Measurements from ENCODE around the gene IQCH. TPM values are rescaled to one million over a fixed set of nuclear protein-coding genes. Genes with fewer than 3 reads are reported as not detected.

The IQCH gene
- total and polyA plus RNA-seq, 9 of the 15 experiments (the other 6 are each of a cell fraction or from before 2014, with no cell fraction given), result 1.8 to 3.9 (median 2.7) TPM

GRCh38 chr15:67550522-67550921, 295.9 kb downstream of the IQCH start (continued):
- TF ChIP-seq NR4A1 (CRISPR knock-in tag; IDR thresholded peaks at IDR 0.05) (no peak), NR4A1 (tag; IDR thresholded peaks at IDR 0.05) (peak; percentile 81), BRCA1 (IDR thresholded peaks at IDR 0.05) (no peak), BRCA1 (CRISPR knock-in tag; IDR thresholded peaks at IDR 0.05) (no peak), PML (IDR thresholded peaks at IDR 0.05; ENCODE audit: low read length) (no peak), ETV1 (tag; conservative IDR thresholded peaks at IDR 0.05; ENCODE audit: low read depth) (peak; percentile 49; the same call in 1 of the 2 replicates), ZNF639 (CRISPR knock-in tag; conservative IDR thresholded peaks at IDR 0.05 in 1 of 2, IDR thresholded peaks at IDR 0.05 in 1 of 2) (peak in 1 of 2 experiments; percentile 69; a peak in 2 of 4 replicates), MAFF (IDR thresholded peaks at IDR 0.05; ENCODE audit: low read length) (peak; percentile 44; the same call in 1 of the 2 replicates), ZNF766 (CRISPR knock-in tag; conservative IDR thresholded peaks at IDR 0.05) (0 out of 2 replicates have a peak, but pooled peaks have one; percentile 57), ZNF584 (CRISPR knock-in tag; IDR thresholded peaks at IDR 0.05; ENCODE audit: low read depth) (peak; percentile 56; the same call in 1 of the 2 replicates), ZNF384 (IDR thresholded peaks at IDR 0.05; ENCODE audit: low read depth, low read length) (peak; percentile 85), BCOR (IDR thresholded peaks at IDR 0.05) (0 out of 2 replicates have a peak, but pooled peaks have one; percentile 11)

All from K562 (cell line).